ENCODE measurements around the gene SUPT3H.
"Not testable (repeated sequence)": the region's sequence is repeated elsewhere in the genome, so short reads cannot be mapped to it uniquely, and the experiment has no call there.

The SUPT3H gene

DNA sequence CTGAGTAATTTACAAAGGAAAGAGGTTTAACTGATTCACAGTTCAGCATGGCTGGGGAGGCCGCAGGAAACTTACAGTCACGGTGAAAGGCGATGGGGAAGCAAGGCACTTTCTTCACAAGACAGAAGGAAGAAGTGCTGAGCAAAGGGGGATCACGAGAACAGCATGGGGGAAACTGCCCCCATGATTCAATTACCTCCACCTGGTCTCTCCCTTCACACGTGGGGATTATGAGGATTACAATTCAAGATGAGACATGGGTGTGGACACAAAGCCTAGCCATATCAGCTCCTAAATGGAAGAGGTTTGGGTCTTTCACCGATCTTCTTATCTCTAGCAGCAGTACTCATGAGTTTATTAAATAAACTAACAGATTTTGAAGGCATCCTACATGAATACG lies 202.5 kb downstream of the SUPT3H start:
- no peak for DNase-seq (ENCODE audit: low spot score)

DNA sequence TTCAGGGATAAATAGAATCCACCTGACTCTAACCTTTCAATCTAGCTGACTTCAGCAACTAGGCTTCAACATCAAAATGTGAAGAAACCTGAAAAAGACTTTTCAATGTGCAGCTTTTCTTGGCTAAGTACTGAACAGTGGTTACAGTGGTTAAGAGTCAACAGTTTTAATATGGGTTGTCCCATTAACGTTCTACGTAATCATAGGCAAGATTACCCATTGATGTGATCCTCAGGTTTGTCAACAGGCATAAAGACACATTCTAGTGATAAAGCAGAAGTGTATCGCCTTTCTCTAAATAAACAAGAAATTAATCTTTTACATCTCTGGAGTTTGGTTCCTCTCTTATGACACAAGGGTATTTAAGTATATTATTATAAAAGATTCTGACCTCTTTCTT lies 203.7 kb downstream of the SUPT3H start:
- DNase-seq (ENCODE audit: low spot score) = no peak

DNA sequence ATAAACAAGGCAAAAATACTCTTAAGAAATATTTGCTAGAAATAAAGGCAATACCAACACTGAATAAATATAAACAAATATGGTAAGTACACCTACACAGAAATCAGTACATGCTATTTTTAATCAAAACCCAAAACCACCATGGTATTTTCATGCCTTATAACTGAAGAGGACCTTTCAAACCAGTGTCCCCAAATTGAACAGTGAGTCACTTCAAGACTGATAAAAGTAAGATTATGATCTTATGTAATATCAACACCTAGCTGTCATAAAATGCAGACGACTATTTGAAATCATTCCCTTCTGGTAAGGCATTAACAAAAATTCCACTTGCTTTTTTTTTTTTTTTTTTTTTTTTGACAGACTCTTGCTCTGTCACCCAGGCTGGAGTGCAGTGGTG lies 206.4 kb downstream of the SUPT3H start:
- no peak for DNase-seq (ENCODE audit: low spot score)

DNA sequence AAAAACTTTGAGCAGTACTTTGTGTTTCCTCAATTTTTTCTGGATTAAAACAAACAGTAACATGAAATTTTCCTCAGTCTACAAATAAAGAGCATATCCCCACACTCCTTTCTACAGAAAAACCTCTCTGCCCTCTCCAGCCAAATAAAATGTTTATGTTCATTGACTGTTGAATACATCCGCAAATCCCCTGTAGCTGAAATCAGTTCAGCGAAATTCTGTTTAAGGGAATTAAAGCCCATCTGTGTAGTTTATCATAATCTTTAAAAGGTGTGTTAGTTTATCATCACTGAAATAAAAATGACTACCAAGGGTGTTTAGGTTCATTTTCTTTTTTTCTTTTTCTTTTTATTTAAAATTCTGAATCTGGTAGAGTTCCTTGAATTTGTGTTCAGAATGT lies 207.4 kb downstream of the SUPT3H start:
- DNase-seq (ENCODE audit: low spot score) = no peak

DNA sequence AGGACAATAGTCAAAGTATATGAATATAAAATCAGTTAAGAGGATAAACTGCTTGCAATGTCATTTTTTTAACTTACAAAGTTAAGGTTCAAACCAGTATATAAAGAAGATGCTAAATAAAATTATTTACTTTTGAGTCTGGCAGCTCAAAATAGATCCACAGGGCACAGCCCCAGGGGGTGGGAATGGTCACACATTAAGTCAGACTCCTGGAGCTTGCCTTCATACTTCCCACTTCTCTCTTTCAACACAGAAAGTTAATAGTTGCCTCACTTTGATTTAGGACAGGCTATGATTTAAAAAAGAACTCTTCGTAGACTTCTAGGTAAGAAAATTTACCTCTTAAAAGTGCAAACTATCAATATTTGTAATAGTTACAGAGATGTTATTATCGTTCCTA lies 207.9 kb downstream of the SUPT3H start:
- DNase-seq (ENCODE audit: low spot score) = no peak

DNA sequence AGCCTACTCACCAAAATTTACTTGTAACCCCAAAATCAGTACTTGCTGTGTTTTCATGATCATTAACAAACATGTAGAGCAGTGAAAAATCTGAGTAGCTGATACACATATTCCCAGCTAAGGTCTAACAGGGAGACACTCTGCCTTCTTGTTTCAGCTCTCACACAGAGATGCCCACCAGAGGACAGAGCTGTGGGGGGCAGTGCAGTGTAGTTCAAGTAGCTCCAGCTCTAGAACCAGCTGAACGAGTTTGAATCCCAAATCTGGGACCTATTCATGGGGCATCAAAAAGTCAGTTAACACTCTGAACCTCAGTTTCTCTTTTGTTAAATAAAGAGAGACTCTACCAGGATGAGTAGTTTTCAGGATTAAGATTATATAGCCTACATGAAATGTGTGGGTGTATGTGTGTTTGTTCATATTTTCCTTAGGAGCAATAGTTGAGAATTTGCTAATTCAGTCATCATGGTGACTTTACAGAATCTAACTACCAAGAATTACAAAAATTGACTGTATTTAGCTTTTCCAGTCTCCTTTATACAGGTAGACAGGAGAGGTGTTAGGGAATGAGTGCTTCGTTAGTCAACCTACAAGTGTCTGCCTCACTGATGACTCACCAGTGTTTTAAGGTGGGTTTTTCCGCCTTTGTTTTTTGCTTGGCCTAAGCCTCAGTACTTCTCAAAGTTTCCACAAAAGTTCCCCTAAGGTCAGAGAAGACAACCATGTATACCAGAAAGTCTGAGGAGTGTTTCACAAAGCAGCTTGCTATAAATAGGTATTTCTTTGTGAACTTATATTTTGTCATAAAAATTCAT lies 213.6 kb downstream of the SUPT3H start:
- DNase-seq (ENCODE audit: low spot score) = no peak

DNA sequence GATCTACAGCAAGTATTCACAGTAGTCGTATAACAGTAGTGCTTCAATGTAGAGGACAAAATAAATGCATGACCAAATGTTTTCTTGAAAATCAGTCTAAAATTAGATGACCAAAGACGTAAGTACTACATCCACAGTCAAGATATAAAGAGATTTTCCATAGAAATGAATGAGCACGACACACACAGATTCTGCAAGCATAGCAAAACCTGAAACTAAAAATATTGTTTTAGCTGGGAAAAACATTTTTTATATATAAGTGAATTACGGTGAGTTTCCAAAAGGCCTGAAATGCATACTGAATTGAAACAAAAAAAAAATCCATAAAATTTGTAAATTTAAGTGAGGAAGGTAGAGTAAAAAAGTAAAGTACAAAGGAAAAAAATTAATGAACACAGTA lies 217.4 kb downstream of the SUPT3H start:
- DNase-seq (ENCODE audit: low spot score) = no peak

DNA sequence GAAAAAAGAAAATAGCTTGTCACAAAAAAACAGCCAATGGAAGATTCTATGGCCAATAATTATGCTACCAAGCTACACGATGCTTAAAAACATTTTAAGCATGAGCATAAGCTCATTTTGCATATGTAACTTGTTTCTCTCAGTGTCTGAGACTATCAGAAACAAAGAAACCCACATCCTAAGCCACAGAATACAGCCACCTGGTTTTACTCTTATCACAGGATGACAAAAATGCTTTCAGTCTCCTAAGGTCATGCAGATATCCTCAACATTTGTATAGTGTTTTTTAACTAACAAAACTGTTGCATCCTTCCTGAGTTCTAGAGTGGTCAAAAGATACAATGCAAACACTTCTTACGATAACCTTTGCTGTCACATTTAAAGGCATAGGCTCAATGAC lies 221.7 kb downstream of the SUPT3H start:
- no peak for DNase-seq (ENCODE audit: low spot score)

DNA sequence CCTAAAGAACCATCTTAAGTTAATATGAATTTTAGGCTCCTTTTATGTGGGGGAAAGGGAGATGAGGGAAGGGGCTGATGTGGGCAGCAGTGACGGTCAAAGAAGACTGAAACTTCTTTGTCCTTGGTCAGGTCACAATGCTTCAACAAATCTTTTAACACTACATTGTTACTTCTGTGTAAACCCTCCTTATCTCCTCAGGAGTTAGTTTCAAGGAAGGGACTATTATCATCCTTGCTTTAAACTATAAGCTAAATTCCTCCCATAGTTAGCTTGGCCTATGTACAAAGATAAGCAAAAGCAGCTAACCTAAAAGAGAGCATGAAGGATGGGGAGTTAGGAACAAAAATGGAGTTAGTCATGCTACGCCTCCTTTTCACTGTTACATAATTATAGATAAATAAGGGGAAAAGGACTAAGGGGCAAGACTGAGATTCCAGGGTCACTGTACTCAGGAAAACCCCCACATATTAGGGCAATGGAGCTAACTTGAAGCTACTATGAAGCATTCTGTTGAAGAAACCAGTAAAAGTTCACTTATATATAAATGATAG lies 222.3 kb downstream of the SUPT3H start:
- DNase-seq (ENCODE audit: low spot score) = no peak

DNA sequence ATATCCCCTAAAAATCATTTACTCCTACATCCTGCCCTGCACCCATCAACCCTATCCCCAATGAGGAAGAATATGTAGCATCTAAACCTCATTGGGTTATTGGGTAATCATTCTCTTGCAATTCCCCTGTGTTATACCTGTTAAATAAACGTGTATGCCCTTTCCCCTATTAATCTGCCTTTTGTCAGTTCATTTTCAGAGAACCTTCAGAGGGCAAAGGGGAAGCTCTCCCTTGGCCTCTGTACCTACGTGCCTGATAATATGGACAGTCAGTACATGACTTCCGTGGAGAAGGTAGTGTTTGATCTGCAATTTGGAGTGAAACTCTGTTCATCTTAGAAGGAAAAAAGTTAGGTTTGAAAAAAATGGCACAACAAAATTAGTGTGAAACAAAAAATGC lies 223.1 kb downstream of the SUPT3H start:
- no peak for DNase-seq (ENCODE audit: low spot score)

DNA sequence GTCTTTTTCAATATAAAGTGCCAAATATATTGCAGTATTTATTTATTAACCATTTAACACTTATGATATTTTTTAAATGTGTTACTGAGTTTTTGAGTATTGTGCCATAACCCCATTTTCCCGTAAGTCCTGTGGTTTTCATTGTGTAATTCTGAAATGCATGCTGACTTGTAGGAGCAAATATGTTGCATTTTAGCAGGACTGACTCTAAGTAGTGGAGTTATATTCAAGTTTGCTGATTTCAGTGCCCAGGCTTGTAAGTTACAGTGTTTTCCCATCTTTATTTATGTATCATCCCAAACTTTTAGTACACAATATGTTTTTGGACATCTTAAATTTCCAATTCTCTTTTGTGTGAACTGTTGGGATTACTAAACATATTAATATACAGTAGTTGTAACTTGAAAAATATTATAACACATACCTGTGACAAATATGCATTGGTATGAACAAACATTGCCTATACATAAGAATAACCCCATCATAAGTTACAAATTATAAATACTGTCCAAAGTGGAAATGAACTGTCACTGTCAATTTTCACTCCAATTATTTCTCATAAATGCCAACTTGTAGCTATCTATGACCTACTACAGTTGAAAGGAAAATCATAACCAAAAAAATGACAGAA lies 228.9 kb downstream of the SUPT3H start:
- DNase-seq (ENCODE audit: low spot score) = no peak

DNA sequence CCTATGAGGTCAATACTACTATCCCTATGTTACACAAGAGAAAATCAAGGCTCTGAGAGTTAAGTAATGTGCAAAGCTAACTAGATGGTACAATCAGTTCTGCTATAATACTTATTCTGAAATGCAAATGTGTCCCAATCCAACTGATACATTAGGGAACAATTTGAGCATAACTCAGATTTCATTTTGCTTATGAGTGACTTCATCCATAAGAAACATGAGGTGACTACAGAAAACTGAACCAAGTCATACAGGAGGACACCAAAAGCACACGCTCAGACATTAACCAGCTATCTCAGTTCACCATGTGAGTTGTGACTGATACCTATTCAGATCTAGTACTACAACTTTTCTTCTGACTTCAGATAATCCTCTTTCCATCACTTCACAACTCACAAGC lies 229.5 kb downstream of the SUPT3H start:
- DNase-seq (ENCODE audit: low spot score) = no peak

DNA sequence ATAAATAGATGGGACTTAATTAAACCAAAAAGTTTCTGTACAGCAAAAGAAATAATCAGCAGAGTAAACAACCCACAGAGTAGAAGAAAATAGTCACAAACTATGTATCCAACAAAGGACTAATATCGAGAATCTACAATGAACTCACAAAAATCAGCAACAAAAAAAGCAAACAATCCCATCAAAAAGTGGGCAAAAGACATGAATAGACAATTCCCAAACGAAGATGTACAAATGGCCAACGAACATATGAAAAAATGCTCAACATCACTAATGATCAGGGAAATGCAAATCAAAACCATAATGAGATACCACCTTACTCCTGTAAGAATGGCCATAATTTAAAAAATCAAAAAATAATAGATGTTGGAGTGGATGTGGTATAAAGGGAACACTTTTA lies 232.1 kb downstream of the SUPT3H start:
- DNase-seq (ENCODE audit: low spot score) = not testable (repeated sequence)

DNA sequence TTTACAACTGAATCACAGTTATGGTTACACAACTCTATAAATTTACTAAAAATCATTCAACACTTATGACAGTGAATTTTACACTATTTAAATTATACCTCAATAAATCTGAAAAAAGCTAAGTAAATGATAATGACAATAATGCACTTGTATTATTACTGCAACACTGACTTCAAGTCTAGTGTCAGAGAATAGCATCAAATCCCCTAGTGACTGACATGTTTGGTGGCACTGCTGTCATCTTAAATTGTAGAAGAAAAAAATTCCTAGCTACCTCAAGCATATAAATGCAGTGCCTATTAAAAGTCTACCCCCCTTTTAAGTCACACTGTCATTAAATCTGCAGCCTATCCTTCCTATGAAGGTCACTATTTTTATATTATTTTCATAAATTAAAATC lies 239.0 kb downstream of the SUPT3H start:
- DNase-seq (ENCODE audit: low spot score) = no peak

DNA sequence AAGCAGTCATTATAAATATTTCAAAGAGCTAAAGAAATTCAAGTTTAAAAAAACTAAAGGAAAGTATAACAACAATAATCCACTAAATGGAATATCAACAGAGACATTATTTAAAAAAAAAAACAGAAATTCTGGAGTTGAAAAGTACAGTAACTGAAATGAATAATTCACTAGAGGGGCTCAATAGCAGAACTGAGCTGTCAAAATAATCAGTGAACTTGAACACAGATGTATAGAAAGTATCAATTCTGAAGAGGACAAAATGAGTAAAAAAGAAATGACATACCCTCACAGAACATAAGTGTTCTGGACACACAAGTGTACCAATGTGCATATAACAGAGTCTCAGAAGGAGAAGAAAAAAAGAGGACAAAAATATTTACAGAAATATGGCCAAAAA lies 241.2 kb downstream of the SUPT3H start:
- no peak for DNase-seq (ENCODE audit: low spot score)

DNA sequence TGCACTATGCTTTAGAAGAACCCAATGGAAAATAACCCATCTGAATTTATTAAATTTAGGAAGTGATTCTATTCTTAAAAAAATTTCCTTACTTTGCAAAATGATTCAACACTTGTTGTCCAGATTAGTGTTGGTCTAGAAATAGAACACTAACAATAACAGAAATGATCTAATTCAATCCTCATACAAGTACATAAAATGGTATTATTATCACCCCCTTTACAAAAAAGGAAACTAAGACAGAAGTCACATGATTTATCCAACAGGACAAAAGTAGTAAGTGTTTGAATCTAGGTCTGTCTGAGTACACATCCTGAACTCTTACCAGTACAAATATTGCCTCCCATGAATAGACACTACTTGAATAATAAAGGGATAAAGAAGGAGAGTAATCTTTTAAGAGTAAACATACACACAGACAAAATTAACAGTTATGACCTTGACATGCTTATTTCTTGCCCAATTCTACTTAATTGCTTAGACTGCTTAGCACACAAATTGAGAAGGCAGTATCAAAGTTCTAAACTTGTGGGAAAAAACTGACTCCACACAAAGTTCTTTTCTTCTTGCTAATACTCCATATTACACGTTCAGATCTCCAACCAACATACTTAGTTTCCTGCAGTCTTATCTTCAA lies 245.0 kb downstream of the SUPT3H start:
- DNase-seq (ENCODE audit: low spot score) = no peak

DNA sequence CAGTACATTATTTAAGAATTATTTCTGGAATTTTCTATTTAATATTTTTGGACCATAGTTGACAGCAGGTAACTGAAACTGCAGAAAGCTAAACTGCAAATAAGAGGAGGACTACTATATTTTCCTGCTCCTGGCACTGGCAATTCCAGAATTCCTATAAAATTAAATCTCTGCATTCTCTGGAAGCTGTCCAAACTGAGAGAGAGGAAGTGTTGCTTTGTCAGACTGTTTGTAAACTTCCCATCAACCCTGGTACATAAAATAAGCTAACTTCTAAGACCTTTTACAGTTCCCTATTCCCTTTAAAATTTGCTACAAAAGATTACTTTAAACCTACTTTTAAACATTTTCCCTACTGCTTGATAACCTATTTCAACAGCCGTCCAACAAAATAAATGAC lies 245.7 kb downstream of the SUPT3H start:
- no peak for DNase-seq (ENCODE audit: low spot score)

DNA sequence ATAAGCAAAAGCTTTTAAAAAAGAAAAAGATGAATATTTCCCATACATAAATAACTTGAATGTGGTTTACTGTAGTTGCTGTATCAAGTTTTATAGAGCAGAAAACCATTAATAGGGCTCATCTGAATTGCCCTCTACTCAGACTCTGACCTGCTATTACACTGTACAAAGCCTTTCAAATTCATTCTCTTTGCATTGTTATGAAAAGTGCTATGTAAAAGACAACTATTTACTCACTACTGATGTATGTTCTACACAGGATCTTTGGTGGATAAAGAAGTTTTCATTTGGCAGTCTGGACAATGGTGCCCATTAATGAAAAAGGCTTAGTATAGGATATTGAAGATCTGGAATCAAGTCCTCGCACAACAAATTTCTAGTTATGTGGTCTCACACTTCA lies 248.7 kb downstream of the SUPT3H start:
- no peak for DNase-seq (ENCODE audit: low spot score)

DNA sequence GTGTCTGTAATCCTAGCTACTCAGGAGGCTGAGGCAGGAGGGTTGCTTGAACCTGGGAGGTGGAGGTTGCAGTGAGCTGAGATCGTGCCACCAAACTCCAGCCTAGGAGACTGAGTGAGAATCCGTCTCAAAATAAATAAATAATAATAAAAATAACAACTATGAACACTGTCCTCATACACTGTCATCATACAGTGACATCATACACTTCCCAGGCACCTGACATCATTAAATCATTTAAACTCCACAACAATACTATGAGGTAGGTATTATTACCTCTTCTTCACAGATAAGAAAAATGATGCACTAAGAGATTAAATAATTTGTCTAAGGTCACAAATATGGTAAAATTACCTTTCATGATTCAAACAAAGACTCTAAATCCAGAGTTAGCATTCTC lies 250.5 kb downstream of the SUPT3H start:
- no peak for DNase-seq (ENCODE audit: low spot score)

DNA sequence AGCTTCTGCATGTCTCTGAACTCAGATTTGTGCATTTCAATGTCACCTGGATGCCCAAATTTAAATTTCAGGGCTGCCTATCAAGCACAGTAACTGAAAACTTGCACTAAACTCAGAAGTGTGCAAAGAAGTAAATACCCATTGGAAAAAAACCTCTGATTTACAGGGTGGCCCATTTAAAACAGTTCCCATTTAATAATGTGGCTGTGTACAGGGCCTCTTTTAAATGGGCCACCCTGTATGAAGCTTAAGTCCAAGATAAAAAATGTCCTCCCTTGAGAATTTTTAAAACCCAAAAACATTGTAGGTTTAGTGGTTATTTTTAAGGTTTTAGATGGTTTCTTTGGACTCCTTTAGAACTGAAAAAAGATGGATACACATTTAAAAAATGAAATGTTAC lies 251.7 kb downstream of the SUPT3H start:
- DNase-seq (ENCODE audit: low spot score) = no peak

DNA sequence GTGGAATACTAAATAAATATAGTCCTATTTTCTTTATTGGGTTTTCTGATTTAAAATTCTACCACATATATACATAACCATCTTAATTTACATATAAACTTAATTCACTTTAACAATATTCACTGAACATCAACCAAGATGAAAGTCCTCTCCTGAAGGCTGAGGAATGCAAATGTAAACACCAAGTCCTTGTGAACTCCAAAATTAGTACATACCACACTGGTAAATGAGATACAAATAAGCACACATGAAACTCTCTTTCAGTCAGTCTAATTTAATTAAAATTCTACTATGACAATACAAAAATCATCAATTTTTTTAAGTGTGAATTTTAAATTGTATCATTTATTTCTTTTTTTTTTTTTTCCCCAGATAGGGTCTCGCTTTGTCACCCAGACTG lies 254.7 kb downstream of the SUPT3H start:
- DNase-seq (ENCODE audit: low spot score) = no peak

DNA sequence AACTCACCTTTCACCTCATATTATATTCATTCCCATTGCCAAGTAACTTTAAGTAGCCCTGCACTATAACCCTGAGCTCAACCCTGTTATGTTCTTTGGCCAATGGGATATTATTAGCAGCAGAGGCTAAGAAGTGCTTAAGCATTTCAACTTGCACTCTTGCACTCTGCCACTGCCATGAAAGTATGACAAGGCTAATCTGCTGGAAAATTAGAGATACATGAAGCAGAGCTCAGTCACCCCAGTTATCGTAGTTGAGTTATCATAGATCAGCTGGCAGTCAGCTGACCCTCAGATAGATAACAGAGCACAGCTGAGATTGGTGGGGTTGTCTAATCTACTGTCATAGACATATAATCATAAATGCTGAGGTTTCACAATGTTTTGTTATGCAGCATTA lies 259.0 kb downstream of the SUPT3H start:
- no peak for DNase-seq (ENCODE audit: low spot score)

DNA sequence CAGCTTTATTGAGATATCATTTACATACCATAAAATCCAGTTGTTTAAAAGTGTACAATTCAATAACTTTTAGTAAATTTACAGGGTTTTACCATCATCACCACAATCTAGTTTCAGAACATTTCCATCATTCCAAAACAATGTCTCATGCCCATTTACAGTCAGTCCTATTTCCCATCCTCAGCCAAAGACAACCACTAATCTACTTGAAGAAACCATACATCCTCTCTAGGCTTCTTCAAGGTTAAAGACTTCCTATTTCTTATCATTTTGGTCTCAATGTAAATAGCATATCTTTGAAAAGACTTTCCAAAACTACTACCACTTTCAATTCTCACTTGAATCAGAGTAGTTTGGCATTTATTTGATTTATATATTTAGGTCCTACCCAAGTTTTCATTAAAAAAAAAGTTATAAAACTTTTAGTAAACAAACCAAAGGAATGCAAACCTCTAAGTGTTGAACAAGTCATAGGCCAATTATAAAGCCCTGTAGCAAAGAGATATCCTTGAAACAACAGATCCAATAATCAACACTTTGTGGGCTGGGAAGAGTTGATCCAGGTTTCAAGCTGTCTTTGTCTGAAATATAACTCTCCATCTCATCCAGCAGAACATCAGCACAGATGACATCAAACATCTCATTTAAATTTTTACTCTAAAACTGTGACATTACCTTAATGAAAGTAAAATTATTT lies 260.9 kb downstream of the SUPT3H start:
- DNase-seq (ENCODE audit: low spot score) = no peak

Data from cerebellar cortex (tissue), 1 donor.